ENCODE data around the gene ARHGEF37. TPM values are rescaled to one million over a fixed set of nuclear protein-coding genes. Genes with fewer than 3 reads are reported as not detected.
A peak's percentile ranks its signal among the peaks of the same experiment; 100 is the strongest.
"Not testable (repeated sequence)": the region's sequence is repeated elsewhere in the genome, so short reads cannot be mapped to it uniquely, and the experiment has no call there.

Gene ARHGEF37
- total RNA-seq, 3 donors from 2014 or later = 13.4 to 35.0 (median 24.6) TPM

GRCh38 chr5:149666212-149666852 is 85.0 kb downstream of the ARHGEF37 start:
- ATAC-seq = peak; percentile 69
- H3K4me3 ChIP-seq = no peak overlapping the region
- peaks cover 6% of the 10 kb centered on the region for H3K9me3 ChIP-seq
- intact Hi-C loops (cut with DNase I, micrococcal nuclease) = no loop called here
- no peaks in the 10 kb centered on the region for H3K36me3 ChIP-seq (ENCODE audit: low read depth)
- no peak for DNase-seq
- H3K4me1 ChIP-seq (ENCODE audit: low read depth) = peaks cover 13% of the 10 kb centered on the region
- TF ChIP-seq CTCF (IDR thresholded peaks at IDR 0.05) = no peak

- ATAC-seq = peak; percentile 51
- intact Hi-C loops (cut with DNase I, micrococcal nuclease) = no loop called here
Observed at GRCh38 chr5:149667084-149667828, 86.0 kb downstream of the ARHGEF37 start.

GRCh38 chr5:149667829-149668330 is 86.6 kb downstream of the ARHGEF37 start:
- intact Hi-C loops (cut with DNase I, micrococcal nuclease) = no loop called here
- Histone ChIP-seq H3K9me3 (peaks cover 6% of the 10 kb centered on the region), H3K4me3 (no peak overlapping the region), H3K36me3 (ENCODE audit: low read depth) (no peaks in the 10 kb centered on the region), H3K4me1 (ENCODE audit: low read depth) (peaks cover 21% of the 10 kb centered on the region)
- ATAC-seq (no peak), DNase-seq (no peak)
- TF ChIP-seq CTCF (IDR thresholded peaks at IDR 0.05) = no peak

More at GRCh38 chr5:149667084-149667828, 86.0 kb downstream of the ARHGEF37 start:
- Histone ChIP-seq H3K4me3 (no peak overlapping the region), H3K36me3 (ENCODE audit: low read depth) (no peaks in the 10 kb centered on the region), H3K9me3 (peaks cover 6% of the 10 kb centered on the region), H3K4me1 (ENCODE audit: low read depth) (peaks cover 16% of the 10 kb centered on the region)
- TF ChIP-seq CTCF (IDR thresholded peaks at IDR 0.05) = peak; percentile 76
- DNase-seq = peak in 1 of 3 donors; percentile 71

- DNase-seq; H3K36me3 ChIP-seq (ENCODE audit: low read depth); H3K9me3 ChIP-seq; intact Hi-C loops (cut with DNase I, micrococcal nuclease); H3K4me3 ChIP-seq; ATAC-seq: not testable (repeated sequence)
- H3K4me1 ChIP-seq (ENCODE audit: low read depth) = peaks cover 20% of the 10 kb centered on the region
Observed at GRCh38 chr5:149669273-149669672, 88.0 kb downstream of the ARHGEF37 start.

- peak; percentile 74 to 82 (median 75) for DNase-seq
- H3K4me1 ChIP-seq (ENCODE audit: low read depth) = peaks cover 25% of the 10 kb centered on the region
- no peaks in the 10 kb centered on the region for H3K36me3 ChIP-seq (ENCODE audit: low read depth)
- peaks cover 6% of the 10 kb centered on the region for H3K9me3 ChIP-seq
- H3K4me3 ChIP-seq = no peak overlapping the region
- peak; percentile 74 for ATAC-seq
- TF ChIP-seq CTCF (IDR thresholded peaks at IDR 0.05) = no peak
- intact Hi-C loops (cut with DNase I, micrococcal nuclease) = loop anchor here in 1 of 2 donors (10.0 kb wide), 1 partner anchor 53 kb away; no protein-coding TSS in a partner anchor
Observed at GRCh38 chr5:149671544-149671943, 90.2 kb downstream of the ARHGEF37 start.
